ENCODE measurements around the gene STAT6. TPM values are rescaled to one million over a fixed set of nuclear protein-coding genes. Genes with fewer than 3 reads are reported as not detected.
"Not testable (repeated sequence)": the region's sequence is repeated elsewhere in the genome, so short reads cannot be mapped to it uniquely, and the experiment has no call there.

STAT6 gene
- total and polyA plus RNA-seq, 11 donors = 31.6 to 87.7 (median 38.4) TPM

- peak overlapping the region in 11 of 12 donors; percentile 92 to 100 (median 98) for H3K27ac ChIP-seq
- intact Hi-C loops (cut with DNase I) = loop anchor here in 3 of 10 donors (2.0 to 5.0 kb wide), 4 partner anchors 50 to 111 kb away; a partner anchor contains a TSS
- peaks cover 0 to 2% (median 0%) of the 10 kb centered on the region in 9 donors for H3K36me3 ChIP-seq
- TF ChIP-seq POLR2A (IDR thresholded peaks at IDR 0.05) = no peak
- no peak for TF ChIP-seq CTCF (IDR thresholded peaks at IDR 0.05)
- no peaks in the 10 kb centered on the region for H3K9me3 ChIP-seq
- peaks cover 0 to 35% (median 22%) of the 10 kb centered on the region in 12 donors for H3K4me1 ChIP-seq
- WGBS, 4 donors = 55 to 71% (median 61%) methylated on average over 7 of the region's 7 CpGs
- no peaks in the 10 kb centered on the region for H3K27me3 ChIP-seq
- no peak for DNase-seq
- peak overlapping the region in 5 of 12 donors; percentile 69 to 94 (median 78) for H3K4me3 ChIP-seq
- no peak for ATAC-seq
Measured at GRCh38 chr12:57126561-57126960, 15.4 kb upstream of the STAT6 start.

GRCh38 chr12:57126061-57126460 is 14.9 kb upstream of the STAT6 start:
- Histone ChIP-seq H3K4me1 (peaks cover 0 to 31% (median 18%) of the 10 kb centered on the region in 12 donors), H3K27me3 (no peaks in the 10 kb centered on the region), H3K4me3 (no peak overlapping the region), H3K36me3 (no peaks in the 10 kb centered on the region), H3K9me3 (no peaks in the 10 kb centered on the region), H3K27ac (peak overlapping the region in 2 of 12 donors; percentile 4 to 94)
- ATAC-seq = no peak
- intact Hi-C loops (cut with DNase I) = loop anchor here in 3 of 10 donors (2.0 to 5.0 kb wide), 4 partner anchors 51 to 111 kb away; a partner anchor contains a TSS
- WGBS, 4 donors = 93 to 97% (median 93%) methylated on average over 11 of the region's 11 CpGs
- TF ChIP-seq CTCF (IDR thresholded peaks at IDR 0.05) (no peak), POLR2A (IDR thresholded peaks at IDR 0.05) (no peak)
- no peak for DNase-seq

- H3K27me3 ChIP-seq = no peaks in the 10 kb centered on the region
- DNase-seq (peak in 4 of 5 donors; percentile 65 to 78 (median 74)), ATAC-seq (peak in 3 of 4 donors; percentile 27 to 48 (median 30))
- H3K4me1 ChIP-seq = peaks cover 0 to 20% (median 6%) of the 10 kb centered on the region in 12 donors
- WGBS, 4 donors = 16 to 20% (median 17%) methylated on average over 10 of the region's 10 CpGs
- no peaks in the 10 kb centered on the region for H3K36me3 ChIP-seq
- TF ChIP-seq CTCF (IDR thresholded peaks at IDR 0.05) = peak; percentile 91 to 100 (median 97)
- no peak for TF ChIP-seq POLR2A (IDR thresholded peaks at IDR 0.05)
- H3K27ac ChIP-seq = no peak overlapping the region
- intact Hi-C loops (cut with DNase I) = loop anchor here in 8 of 10 donors (1.0 to 2.0 kb wide), 5 partner anchors 48 to 59 kb away; no protein-coding TSS in a partner anchor
- H3K9me3 ChIP-seq = no peaks in the 10 kb centered on the region
- H3K4me3 ChIP-seq = no peak overlapping the region
Measured at GRCh38 chr12:57124261-57124877, 13.2 kb upstream of the STAT6 start.

GRCh38 chr12:57123813-57124212 is 12.7 kb upstream of the STAT6 start:
- 38 to 45% (median 42%) methylated on average over 2 of the region's 2 CpGs for WGBS, 4 donors
- no peaks in the 10 kb centered on the region for H3K27me3 ChIP-seq
- DNase-seq (no peak), ATAC-seq (no peak)
- intact Hi-C loops (cut with DNase I) = loop anchor here in 8 of 10 donors (1.0 to 2.0 kb wide), 5 partner anchors 49 to 59 kb away; no protein-coding TSS in a partner anchor
- no peak overlapping the region for H3K4me3 ChIP-seq
- H3K9me3 ChIP-seq = no peaks in the 10 kb centered on the region
- H3K36me3 ChIP-seq = no peaks in the 10 kb centered on the region
- no peak for TF ChIP-seq POLR2A (IDR thresholded peaks at IDR 0.05)
- no peak for TF ChIP-seq CTCF (IDR thresholded peaks at IDR 0.05)
- no peak overlapping the region for H3K27ac ChIP-seq
- H3K4me1 ChIP-seq = peaks cover 0 to 19% (median 8%) of the 10 kb centered on the region in 12 donors

GRCh38 chr12:57120718-57121117 is 9.6 kb upstream of the STAT6 start:
- H3K27ac ChIP-seq; ATAC-seq; DNase-seq; H3K9me3 ChIP-seq; intact Hi-C loops (cut with DNase I); H3K27me3 ChIP-seq; H3K4me3 ChIP-seq; H3K36me3 ChIP-seq: not testable (repeated sequence)
- WGBS, 4 donors = 92 to 97% (median 94%) methylated on average over 11 of the region's 11 CpGs
- H3K4me1 ChIP-seq = peaks cover 0 to 18% (median 0%) of the 10 kb centered on the region in 12 donors

All from heart left ventricle (tissue), 16 donors.